WTC11 (cell line): Measurements from ENCODE around the gene EIF2B4.

ENCODE experiments used
- CTCF ChIP-seq: fragments of 200-600 bp; IDR thresholded peaks from 2 replicates; pipeline ENCODE4 v1.8.0; 2022; ENCODE audit warnings: antibody characterized with exemption
- MYBL2 ChIP-seq: sonication (generic); formaldehyde crosslinking; IDR thresholded peaks from 2 replicates; pipeline ENCODE4 v1.8.1; 2023; ENCODE audit warnings: mild to moderate bottlenecking, moderate library complexity, missing genetic modification reagents

GRCh38 chr2:27390822-27391679 lies 20.9 kb upstream of the EIF2B4 start:
- TF ChIP-seq CTCF (no peak), MYBL2 (CRISPR knock-in tag) (no peak)
